ENCODE results near the gene ARL14EP.

DNA sequence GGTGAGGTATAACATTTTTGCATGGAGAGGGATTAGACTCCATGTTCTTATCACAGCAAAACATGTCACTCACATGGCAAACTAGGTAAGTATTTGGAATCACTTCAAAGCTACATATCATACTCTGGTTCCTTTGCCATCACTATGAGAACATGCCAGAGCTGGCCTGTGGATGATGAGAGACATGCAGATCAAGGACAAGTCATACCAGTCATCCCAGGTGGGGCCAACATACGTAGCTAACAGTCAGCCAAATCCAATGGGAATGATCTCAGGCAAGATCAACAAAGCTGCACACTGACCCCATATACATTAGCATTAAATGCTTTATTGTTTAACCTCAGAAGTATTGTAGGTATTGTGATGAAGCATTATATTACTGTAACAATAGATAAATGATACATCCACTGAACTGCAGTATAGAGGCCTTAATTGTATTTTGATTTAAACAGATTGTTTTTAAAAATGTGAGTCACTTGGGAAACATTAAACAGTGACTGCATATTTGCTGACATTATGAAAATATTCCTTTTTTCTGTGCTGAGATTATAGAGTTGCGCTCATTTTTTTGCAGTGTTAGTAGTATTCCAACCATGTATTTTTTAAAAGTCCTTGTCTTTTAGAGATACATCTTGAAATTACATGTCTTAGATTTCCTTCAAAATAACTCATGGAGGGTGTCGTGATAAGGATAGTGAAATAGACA, 37.3 kb upstream of the ARL14EP start:
- no peak for TF ChIP-seq EZH2 (IDR thresholded peaks at IDR 0.05; ENCODE audit: borderline replicate concordance, low read length)
- TF ChIP-seq, protein P1, sequence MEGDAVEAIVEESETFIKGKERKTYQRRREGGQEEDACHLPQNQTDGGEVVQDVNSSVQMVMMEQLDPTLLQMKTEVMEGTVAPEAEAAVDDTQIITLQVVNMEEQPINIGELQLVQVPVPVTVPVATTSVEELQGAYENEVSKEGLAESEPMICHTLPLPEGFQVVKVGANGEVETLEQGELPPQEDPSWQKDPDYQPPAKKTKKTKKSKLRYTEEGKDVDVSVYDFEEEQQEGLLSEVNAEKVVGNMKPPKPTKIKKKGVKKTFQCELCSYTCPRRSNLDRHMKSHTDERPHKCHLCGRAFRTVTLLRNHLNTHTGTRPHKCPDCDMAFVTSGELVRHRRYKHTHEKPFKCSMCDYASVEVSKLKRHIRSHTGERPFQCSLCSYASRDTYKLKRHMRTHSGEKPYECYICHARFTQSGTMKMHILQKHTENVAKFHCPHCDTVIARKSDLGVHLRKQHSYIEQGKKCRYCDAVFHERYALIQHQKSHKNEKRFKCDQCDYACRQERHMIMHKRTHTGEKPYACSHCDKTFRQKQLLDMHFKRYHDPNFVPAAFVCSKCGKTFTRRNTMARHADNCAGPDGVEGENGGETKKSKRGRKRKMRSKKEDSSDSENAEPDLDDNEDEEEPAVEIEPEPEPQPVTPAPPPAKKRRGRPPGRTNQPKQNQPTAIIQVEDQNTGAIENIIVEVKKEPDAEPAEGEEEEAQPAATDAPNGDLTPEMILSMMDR (IDR thresholded peaks at IDR 0.05; ENCODE audit: low read length): no peak

Data from OCI-LY1 (cell line).